NCI-H2107 treated with DMSO at 0.1 percent for 48 hours (cell line): ENCODE data around the gene PPM1A.
A peak's percentile ranks its signal among the peaks of the same experiment; 100 is the strongest.

ENCODE experiments used
- DNase-seq: peaks from one replicate; lab custom pipeline; 2025; ENCODE audit not compliant: unreplicated experiment; lab: John Stamatoyannopoulos, UW

The PPM1A gene

DNA sequence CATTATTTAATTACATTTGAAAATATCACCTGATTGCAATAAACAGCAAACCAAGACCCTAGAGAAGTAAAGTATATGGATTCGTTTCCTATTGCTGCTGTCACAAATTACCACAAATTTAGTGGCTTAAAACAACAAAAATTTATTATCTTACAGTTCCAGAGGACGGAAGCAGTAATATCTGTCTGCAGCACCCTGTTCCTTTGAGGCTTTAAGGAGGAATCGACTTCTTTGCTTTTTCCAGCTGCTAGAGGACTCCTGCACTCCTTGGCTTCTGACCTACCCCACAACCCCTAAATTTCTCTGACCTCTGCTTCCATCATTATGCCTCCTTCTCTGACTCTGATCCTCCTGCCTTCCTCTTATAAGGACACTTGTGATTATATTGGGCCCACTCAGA, 23.8 kb upstream of the PPM1A start:
- no peak for DNase-seq

DNA sequence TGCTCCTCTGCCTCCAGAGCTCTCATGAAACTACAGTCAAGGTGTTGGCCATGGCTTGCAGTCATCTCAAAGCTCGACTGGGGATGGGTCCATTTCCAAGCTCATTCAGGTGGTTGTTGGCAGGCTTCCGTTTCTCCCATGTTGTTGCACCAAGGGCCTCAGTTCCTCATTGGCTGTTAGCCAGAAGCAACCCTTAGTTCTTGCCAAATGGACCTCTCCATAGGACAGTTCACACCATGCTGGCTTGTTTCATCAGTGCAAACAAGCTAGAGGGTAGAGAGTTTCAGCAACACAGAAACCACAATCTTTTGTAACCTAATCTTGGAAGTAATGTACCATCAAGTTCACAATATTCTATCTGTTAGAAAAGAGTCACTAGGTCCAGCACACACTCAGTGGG, 22.7 kb upstream of the PPM1A start:
- DNase-seq, result no peak

DNA sequence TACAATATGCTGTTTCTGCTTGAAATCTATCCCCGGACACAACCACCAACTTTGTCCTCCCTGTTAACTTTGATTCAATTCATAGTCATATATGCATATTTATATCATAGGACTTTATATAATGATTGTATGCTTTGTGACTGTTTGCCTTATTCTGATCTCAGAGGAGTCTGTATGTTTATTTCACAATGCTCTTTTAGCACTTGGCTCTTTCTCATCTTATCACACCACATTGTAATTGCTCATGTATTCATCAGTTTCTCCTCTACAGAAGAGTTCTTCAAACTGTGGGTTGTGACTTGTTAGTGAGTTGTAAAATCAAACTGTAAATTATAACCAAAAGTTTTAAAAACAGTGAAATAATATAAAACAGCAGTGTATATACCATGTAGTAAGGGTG, 21.7 kb upstream of the PPM1A start:
- no peak for DNase-seq

DNA sequence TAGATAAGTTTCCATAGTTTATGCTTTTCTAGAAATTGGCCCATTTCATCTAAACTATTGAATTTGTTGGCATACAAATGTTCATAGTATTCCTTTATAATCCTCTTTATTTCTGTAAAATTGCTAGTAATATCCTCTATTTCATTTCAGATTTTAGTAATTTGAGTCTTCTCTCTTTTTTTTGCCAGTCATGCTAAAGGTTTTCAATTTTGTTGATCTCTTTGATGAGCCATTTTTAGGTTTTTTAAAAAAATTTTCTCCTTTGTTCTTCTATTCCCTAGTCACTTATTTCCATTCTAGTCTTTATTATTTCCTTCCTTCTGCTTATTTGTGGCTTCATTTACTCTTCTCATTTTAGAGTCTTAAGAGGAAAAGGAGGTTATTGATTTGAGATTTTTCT, 19.4 kb upstream of the PPM1A start:
- no peak for DNase-seq

DNA sequence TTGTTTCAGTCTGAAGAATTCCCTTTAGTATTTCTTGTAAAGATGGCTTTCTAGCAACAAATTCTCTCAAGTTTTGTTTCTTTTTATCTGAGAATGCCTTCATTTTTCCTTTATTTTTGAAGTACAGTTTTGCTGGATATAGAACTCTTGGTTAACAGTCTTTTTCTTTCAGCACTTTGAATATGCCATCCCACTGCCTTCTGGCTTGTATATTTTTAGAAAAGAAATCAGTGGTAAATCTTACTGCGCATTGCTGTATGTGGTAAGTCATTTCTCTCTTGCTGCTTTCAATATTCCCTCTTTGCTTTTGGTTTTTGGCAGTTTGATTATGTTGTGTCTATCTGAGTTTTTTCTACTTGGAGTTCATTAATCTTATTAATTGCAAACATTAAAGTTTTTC, 16.8 kb upstream of the PPM1A start:
- DNase-seq, result no peak

DNA sequence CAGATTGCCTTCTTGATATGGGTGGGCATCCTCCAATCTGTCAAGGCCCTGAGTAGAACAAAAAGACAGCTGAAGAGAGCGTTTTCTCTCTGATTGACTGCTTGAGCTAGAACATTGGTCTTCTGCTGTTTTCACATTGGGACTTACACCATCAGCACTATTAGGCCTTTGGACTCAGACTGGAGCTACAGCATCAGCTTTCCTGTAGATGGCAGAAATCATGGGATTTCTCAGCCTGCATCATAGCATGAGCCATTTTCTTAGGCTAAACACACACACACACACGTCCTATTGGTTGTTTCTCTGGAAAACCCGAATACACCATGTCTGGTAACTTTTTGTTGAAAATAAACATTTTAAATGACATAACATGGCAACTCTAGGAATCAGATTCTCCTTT, 15.8 kb upstream of the PPM1A start:
- no peak for DNase-seq

DNA sequence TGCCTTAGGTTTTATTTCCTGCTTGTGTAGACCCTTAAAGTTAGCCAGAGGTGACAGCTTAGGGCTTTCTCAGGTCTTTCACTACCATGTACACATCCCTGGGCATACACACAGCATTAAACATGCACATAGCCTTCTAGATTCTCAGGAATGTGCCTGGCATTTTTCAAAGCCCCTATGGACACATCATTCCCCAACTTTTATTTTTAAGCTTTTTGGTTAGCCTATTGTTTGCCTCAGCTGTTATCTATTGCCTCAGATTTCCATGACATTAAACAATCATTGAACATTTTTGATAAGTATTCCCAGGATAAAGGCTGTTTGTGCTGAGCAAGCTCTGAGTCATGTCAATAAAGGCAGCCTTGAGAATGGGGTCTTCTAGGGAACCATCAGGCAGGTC, 15.1 kb upstream of the PPM1A start:
- no peak for DNase-seq

DNA sequence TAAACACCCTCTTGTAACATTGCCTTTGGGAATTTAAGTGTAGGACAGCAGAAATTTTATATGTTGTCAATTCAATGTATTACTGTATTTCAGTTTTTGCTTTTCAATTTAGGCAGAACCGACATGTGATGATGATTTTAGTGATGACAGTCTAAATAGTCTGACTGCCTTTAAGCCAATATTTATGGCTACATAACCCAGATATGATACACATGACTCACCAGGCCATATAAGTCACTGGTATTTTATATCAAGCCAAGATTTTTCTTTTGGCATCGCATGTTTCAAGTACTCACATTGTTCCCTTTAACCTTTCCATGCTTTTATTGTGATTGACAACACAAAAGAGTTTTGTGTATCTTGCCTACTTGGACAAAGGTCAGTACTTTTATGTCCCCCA, 13.6 kb upstream of the PPM1A start:
- DNase-seq, result no peak

DNA sequence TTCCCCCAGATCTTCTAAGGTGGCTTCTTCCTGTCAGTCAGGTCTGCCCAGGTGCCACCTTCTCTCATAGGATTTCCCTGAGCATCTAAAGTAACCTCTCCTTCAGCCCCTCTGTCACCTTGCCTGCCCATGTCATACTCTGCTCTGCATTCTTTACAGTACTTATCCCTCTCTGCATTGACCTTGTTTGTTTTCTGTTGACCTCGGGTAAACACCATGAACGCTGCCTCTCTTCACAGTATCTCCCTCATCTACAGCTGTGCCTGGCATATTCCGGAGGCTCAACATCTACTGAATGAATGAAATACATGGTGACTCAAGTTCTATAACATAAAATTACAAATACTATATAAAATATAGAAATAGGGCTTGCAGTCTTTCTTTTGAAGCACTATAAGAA, 10.1 kb upstream of the PPM1A start:
- no peak for DNase-seq

DNA sequence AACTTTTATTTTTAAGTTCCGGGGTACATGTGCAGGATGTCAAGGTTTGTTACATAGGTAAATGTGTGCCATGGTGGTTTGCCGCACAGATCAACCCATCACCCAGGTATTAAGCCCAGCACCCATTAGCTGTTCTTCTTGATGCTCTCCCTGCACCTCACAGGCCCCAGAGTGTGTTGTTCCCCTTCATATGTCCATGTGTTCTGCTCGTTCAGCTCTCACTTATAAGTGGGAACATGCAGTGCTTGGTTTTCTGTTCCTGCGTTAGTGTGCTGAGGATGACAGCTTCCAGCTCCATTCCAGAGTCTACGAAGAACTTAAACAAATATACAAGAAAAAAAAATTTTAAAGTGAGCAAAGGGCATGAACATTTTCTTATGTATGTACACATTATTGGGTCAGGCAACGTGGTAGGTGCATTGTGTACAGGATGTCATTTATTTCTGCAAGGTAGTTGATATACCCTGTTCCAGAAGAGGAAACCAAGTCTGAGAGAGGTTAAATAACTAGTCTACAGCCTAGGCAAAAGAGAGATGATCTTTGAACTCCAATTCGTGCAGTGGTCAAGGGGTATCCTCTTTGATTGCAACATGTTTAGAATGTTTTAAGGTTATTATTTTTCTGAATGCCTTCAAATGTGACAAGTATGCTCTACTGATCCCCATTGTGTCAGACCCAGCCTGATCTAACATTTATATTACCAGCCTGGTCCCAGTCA, 8.7 kb upstream of the PPM1A start:
- DNase-seq, result no peak

DNA sequence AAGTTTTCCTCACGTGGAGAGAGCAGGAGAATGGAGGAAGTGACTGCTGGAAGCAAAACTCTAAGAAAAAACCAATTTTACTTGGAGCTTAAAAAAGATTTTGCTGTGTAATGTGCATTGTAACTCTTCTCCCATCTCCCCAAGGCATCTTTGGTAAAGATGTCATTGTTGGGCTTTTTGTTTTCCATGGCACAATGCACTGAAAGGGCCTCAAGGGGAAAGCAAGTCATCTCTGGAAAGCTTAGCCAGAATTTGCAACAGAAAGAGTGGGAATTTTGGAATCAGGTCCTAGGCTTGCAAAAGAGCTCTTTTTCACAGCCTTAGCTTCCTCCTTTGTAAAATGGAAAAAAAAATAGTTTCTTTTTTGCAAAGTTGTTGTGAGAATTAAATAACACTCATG, 7.9 kb upstream of the PPM1A start:
- no peak for DNase-seq

DNA sequence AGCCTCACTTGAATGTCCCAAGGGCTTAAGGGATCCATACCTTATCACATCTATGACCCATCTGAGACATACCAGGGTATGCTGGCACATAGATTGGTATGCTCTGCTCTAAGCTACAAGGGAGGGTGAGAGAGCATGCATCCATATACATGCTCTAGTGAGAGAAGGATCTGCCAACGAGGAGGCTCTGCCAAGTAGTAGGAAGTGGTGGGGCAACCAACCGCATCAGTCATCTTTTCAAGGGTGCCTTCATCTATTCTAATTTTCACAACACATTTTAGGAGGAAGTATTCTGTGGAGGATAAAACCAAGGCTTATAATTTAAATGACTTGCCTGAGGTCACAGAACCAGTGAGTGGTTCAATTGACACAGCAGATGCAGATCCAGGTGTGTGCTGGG, 6.6 kb upstream of the PPM1A start:
- no peak for DNase-seq

DNA sequence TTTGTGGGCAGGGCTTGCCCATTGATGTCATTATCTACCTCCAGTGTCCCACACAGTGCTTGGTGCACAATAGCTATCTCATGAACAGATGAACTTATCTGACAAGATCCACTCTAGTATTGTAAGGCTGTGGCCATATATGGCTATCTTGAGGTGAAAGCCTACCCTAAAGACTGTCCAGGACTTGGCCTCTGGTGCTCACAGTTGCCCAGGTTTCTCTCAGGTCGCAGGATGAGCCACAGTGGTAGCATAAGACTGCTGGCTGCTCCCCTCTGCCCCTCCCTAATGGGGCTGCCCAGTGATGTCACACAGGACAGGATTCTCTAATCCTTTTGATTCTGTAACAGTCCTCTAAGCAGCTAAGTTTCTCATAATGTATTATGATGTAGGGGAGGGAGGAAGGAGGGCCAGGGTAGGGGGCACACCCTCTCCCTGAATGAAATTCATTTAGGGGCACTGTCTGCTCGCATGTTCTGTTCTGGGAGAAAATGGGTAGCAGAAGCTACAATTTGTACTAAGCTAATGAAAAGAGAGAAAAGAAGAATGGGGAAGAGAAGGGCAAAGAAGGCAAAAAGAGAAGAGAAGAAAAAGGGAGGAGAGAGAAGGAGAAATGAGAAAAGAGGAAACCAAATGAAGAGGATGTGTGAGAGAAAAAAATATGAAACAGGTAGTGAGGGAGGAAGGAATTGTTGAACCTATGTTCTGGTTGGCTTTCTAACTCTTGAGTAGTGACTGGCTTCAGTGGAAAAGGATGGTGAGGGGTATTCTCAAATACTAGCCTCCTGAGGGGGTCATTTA, 3.4 kb upstream of the PPM1A start:
- no peak for DNase-seq

DNA sequence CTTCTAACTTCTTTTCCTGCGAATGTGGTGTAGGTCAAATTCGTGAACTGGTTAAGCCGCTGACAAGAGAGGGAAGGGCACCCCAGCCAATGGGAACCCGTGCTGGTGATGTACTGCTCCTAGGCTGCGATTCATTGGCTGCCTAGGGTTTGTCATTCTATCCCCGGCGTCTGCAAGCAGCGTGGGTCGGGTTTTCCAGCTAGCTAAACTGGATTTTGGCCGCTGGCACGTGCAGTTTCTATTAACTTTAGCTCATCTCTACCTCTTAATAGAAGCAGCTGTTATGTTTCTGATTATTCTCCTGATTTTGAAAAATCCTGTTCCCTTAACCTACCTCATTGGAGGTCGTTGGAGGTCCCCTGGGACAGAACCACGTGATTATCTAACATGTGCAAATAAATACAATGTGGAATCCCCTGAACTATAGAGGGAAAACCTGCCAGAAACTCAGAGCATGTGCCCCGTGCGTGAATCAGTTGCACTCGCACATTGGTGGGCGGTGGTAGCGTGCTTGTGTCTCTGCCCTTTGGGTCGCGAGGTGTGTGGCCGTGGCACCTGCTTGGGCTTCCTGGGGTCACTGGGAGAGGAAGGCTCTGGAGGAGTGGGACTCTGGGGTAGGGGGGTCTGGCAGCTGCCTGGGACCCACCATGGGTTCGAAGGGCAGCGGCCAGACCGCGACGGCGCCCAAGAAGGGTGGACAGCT, 876 bp upstream of the PPM1A start:
- DNase-seq, result peak; percentile 99

DNA sequence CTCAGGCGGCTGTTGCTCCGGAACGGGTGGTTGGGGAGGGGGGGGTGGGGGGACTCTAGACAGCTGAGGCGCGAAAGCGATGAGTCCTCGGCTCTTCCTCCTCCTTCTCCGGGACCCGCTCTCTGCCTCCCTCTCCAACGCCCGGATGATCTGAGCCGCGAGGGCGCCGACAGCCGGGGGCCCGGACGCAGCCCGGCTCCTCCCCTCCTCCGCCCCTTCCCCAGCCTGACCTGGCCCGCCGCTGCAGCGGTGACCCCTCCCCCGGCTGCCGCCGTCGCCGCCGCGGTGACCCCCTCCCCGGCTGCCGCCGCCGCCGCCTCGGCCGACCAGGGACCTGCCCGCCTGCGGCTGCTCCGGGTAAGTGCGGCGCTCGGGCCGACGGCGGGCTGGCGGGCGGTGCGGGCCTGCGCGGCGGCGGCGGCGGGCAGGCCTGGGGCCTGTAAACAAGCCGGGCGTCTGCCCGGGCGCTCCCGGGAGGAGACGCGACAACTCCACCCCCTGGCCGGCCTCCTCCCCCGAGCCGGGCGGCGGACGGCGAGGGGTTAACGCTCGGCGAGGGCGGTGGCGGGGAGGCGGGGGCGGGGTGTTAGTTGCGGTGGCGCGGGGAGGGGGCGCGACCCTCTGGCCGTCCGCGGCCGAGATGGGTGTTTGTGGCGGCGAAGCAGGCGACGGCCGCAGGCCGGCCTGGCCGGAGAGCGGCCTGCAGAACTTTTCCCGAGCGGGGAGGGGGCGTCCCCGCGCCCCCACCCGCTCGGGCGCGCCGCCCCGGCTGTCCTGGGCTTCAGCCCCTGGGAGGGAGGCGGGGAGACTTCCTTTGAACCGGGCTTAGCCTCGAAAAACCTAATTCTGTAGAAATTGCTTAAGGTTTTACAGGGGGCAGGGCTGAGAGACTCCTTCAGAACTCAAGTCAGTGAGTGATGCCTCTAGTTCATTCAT, 568 bp downstream of the PPM1A start:
- DNase-seq, result no peak

DNA sequence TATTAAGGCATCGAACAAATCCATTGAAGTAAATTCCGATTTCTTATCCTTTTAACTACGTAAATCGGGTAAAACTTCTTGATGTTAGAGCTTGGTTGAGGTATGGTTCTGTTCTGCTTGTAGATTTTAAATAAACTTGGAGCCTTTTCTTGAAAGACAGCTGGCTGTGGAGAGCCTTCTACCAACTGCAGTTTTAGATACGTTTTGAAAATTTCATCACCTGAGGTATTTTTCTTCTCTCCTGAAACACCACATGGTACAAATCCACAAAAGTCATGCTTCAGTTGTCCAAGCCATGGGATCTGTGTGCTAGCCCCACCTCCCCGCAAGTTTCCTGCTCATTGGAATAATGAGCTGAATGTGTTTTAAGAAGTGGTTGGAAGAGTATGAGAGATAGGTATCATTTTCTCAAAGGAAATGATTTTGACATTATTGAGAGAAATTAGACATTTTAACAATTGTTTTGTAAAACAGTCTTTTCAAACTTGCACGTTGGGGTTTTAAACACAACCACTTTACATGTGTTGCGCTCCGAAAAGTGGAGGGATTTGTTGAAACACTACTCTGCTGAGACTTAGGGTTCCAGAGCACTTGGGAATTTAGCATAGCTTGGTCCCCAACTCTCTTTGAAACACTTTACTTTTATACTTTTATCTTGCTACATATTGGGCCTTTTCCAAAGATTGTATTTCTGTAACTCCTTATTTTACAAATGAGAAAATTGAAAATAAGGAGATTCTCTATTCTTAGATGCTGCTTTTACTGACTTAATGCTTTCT, 1.4 kb downstream of the PPM1A start:
- DNase-seq, result peak; percentile 83

DNA sequence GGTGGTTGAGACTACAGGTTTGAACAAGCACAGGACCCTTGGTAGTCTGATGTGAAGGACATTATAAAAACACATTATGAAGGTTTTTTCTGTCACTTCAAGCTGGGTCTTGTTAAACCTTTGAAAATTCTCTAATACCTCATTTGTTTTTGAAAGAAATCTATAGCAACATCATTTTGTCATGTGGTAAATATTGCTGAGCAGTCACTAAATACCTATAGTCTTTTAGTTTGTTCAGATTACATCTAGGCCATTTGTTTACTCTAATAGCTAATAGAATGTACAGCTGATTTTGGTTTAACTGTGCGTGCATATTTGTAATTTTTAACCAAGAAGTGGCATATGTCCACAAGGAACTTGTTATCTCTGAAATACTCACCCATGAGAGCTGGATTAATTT, 2.9 kb downstream of the PPM1A start:
- DNase-seq, result no peak

DNA sequence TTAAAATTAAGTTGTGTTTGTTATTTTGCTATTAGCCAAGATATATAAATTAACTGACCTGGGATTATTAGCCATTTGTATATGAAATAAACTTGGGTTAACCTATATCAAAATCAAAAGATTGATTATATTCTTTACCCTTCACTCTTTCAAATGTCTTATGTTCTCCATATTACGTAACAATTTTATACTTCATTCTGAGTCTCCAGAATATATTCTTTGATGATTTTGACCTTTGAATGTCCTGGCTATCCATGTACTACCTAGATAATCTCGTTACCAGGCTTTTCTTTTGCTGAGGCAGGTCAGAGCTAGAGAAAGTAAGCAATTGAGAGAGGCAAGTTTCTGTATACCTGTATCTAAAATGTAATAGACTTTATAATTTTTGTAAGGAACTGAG, 3.6 kb downstream of the PPM1A start:
- DNase-seq, result no peak

DNA sequence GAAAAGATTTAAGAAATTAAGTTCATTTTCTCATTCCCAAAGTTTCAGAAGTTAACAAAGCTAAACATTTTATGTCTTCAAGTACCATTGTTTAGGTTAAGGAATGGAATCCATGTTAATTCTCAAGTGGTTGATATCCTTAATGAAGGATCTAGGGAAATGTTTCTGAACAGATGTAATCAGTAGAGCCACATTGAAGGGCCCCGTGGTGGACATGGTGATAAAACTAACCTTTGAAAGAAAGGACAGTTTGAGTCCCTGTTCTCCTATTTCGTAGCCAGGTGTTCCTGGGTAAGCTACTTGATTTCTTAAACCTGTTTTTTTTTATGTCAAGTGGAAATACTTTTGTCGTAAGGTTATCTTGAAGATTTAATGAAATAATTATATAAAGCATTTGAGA, 4.6 kb downstream of the PPM1A start:
- DNase-seq, result no peak

DNA sequence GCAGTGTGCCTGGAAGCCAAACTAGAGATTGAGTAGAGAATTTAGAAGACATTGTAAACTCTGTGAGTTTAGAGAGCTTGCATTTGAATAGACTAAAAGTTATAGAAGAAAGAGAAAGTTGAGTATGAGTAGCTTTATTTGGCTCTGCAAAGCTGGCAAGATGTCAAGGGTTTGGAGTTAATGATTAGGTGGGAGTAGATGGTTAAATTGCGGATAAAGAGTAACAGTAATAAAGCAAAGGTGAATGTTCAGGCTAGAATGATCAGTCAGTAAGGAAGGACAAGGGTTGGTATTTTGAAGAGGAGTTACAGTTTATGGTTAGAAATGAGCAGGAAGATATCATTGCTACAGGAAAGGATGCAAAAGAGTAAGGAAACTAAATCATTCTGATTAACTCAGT, 5.2 kb downstream of the PPM1A start:
- DNase-seq, result no peak
